DLD1 (cell line): ENCODE measurements around the gene HCN1.

ENCODE experiments used
- in situ Hi-C: cut with HindIII; loops from 2 replicates; pipeline ENCODE4 v1.10.0; 2017; ENCODE audit warnings: low sequenced_read_pairs

Gene HCN1

GRCh38 chr5:45696206-45696836, at the start of gene HCN1:
HCN1 (minus strand) TSS chr5:45696380.
- in situ Hi-C loops = no loop called here

DNA sequence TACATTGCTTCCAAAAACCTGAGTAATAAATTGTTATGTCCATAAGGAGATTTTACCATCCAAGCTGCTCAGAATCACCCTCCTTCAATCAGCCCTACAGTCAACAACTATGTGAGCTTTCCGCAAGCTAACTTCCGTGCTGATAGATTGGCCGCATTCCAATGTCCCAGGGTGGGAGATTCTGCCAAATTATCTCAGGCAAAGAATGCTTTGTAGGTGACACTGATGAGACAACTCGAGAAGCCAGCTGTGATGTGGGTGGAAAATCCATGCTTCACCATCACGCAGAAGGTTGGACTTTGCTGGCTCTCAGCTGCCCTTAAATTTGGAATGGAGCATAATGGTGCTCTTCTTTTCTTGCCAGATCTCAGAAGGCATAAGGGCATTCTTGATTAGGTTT, 44.9 kb upstream of the HCN1 start:
- in situ Hi-C loops = no loop called here

DNA sequence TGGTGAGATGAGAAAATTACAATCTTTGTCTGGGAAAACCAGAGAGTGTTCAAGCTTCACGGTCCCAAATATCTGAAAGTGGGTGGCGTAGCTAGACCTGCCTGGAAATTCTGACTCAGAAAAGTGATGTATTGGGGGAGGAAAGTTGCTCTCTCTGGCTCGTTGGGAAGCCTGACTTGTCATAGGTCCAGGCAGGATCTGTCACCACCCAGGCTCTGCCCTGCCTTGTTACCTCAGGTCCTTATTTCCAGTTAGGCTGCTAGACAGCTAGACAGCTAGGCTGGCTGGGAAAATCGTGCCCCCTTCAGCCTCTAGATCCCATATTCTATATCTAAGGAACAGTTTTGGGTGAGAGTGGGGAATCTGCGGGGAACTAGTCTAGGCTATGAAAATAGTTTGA, 41.0 kb upstream of the HCN1 start:
- in situ Hi-C loops = no loop called here

DNA sequence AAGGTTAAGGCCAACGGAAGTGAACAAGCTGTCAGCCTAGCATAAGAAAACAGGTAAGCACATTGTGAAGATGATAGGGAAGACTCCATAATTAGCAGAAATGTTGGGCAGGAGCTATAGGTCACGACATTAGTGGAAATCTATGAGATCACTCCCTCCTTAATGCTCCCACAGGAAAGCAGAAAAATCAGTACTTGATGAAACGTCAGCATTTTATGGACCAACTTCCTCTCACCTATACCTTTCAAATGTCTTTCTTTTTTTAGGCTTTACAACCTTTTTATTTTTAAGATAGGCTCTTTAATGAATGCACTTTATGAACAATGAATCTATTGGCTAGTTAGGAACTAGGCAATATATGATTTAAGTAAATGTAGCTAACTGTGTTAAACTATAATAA, 29.4 kb upstream of the HCN1 start:
- in situ Hi-C loops = no loop called here

DNA sequence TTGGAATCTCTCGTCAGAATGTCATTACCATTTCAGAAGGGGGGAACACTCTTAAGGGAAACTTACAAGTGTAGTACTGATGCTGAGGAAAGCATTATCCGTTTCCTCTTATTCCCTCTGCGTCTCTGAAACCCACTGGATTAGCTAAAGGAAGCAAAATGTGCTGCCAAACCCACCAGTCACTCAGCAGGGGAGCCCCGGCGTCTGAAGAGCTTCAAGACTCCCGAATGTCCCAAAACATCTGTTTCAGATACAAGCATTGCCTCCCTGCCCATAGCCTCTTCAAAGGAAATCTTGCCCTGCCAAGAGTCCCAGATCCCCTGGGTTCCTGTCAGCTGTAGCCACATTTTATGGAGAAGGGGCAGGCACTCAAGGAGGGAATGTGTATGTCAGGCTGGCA, 1.0 kb upstream of the HCN1 start:
- in situ Hi-C loops = no loop called here

DNA sequence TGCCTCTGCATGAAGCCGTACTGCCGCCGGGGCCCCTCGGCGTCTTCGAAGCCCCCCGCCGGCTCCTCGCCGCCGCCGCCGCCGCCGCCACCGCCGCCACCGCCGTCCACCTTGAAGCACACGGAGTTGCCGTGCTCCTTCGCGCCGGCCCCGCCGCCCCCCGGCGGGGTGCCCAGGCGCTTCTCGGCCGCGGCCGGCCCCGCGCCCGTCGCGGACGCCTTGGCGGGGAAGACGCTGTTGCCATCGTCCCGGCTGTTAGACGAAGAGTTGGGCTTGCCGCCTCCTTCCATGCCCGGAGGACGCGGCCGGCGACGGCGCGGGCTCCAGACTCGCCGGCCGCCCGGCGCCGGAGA, 400 bp downstream of the HCN1 start:
- in situ Hi-C loops = no loop called here

- in situ Hi-C loops = no loop called here
Measured at GRCh38 chr5:45694971-45695803, 993 bp downstream of the HCN1 start.

GRCh38 chr5:45694255-45694814, 1.8 kb downstream of the HCN1 start:
- in situ Hi-C loops = no loop called here

- in situ Hi-C loops = no loop called here
Measured at GRCh38 chr5:45692481-45692880, 3.7 kb downstream of the HCN1 start.

DNA sequence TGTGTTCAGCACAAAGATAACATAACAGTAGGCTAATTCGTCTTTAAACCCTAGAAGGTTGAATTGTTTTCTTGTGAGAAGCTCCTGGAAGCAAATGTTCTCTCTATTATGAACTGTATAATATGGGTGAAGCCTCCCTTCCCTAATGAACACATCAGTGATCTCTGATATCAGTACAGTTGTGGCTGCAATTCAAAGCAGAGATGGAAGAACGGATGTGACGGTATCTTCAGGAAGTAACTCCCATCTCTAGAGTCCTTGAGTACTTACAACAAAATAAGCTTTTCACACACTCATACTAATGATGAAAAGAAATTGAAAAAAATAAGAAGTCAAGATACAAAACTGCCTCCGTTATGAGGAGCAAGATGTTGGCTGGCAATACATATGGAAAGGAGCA, 4.5 kb downstream of the HCN1 start:
- in situ Hi-C loops = no loop called here

- in situ Hi-C loops = no loop called here
Measured at GRCh38 chr5:45687701-45688100, 8.5 kb downstream of the HCN1 start.

- in situ Hi-C loops = no loop called here
Measured at GRCh38 chr5:45686620-45687019, 9.6 kb downstream of the HCN1 start.

DNA sequence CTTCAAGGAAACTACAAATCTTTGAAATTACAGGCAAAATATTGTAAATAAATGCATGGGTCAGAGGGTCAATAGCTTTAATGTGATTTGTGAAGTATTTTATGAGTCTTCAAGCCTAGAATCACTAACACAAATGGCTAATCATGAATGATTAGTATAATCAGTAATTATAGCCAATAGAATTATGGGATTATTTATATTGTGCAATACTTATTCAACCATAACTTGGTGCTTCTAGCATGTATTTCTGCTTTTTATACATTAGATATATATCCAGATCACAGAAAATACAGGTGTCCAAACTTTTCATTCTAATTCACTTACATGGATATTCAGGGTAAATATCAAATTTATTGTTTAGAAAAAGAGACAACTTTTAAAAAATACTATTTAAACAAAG, 12.1 kb downstream of the HCN1 start:
- in situ Hi-C loops = no loop called here

- in situ Hi-C loops = no loop called here
Measured at GRCh38 chr5:45680950-45681349, 15.2 kb downstream of the HCN1 start.

DNA sequence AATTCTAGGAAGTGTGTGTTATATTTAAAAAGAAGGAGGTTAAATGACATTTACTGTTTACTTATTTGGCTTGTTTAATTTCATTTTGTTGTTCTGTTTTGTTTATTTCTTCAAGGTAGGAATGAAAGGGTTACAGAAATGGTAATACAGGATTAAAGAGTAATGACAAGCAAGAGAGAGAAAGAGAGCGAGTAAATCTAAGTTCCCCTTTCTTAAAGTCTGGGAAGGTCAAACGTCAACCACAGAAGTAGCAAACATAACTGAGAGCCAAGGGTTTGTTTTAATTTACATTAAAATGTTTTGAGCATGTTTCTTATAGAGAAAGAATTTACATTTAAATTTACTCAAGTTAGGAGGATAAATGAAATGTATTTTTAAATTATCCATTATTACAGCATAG, 18.7 kb downstream of the HCN1 start:
- in situ Hi-C loops = no loop called here

GRCh38 chr5:45672271-45672670, 23.9 kb downstream of the HCN1 start:
- in situ Hi-C loops = no loop called here

DNA sequence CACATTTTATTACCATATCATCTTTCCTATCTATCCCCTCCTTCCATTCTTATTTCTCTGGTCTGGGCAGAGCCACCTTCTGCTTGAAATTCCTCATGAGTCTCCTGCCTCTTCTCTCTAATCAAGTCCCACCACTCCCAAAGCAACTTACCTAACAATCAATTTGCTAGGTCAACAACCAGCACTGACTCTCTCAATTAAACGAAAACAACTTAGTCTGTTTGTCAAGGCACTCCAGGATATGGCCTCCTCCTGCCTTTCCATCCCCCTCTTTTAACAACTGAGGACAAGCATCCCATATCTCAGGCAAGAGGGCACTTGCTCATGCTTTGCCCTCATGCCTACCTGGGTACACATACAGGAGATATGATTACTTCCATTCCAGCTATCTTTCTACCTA, 47.4 kb downstream of the HCN1 start:
- in situ Hi-C loops = no loop called here

GRCh38 chr5:45643056-45643455, 53.1 kb downstream of the HCN1 start:
- in situ Hi-C loops = no loop called here

GRCh38 chr5:45642370-45642769, 53.8 kb downstream of the HCN1 start:
- in situ Hi-C loops = no loop called here

- in situ Hi-C loops = no loop called here
Measured at GRCh38 chr5:45639040-45639439, 57.1 kb downstream of the HCN1 start.

DNA sequence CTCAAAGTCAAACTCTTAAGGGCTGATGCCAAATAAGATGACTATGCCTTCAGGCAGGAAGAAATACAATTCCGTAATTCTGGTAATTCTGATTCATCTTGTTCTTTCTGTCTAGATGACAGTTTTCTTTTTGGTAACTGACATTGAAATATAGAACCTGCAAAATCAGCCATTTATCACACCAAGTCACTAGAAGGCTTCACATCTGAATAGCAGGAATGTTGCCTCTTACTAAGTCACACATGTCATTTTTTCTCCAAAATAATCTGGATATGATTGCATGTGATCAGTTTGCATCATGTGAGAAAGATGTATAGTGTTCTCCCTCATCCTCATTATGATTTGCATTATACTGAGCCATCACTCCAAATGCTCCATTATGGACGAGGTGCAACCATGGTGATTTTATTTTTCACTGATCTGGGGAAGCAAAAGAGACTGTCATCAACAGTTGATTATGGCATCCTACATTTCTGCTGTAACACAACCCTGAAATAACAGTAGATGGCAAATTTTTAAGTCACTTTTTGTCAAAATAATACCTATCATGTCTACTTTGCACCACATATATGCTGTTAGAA, 69.0 kb downstream of the HCN1 start:
- in situ Hi-C loops = no loop called here

GRCh38 chr5:45623832-45624231, 72.3 kb downstream of the HCN1 start:
- in situ Hi-C loops = no loop called here
